ENCODE results near the gene HSD17B3.
"Not testable (repeated sequence)": the region's sequence is repeated elsewhere in the genome, so short reads cannot be mapped to it uniquely, and the experiment has no call there.

Gene HSD17B3

GRCh38 chr9:96320749-96321280 lies 18.8 kb upstream of the HSD17B3 start:
- peaks cover 8% of the 10 kb centered on the region for H3K36me3 ChIP-seq
- no peaks in the 10 kb centered on the region for H3K4me1 ChIP-seq (ENCODE audit: control insufficient read depth in 1 of 2, insufficient read depth in 1 of 2, low read depth in 1 of 2, low read length in 1 of 2)
- no peak overlapping the region for H3K27ac ChIP-seq
- no peaks in the 10 kb centered on the region for H3K9me3 ChIP-seq
- TF ChIP-seq CTCF (IDR thresholded peaks at IDR 0.05) = no peak
- no peaks in the 10 kb centered on the region for H3K27me3 ChIP-seq
- no peak overlapping the region for H3K4me3 ChIP-seq (ENCODE audit: low read depth in 1 of 2, low read length in 1 of 2)

- Histone ChIP-seq H3K27ac (no peak overlapping the region), H3K9me3 (no peaks in the 10 kb centered on the region), H3K36me3 (peaks cover 8% of the 10 kb centered on the region), H3K27me3 (no peaks in the 10 kb centered on the region), H3K4me3 (ENCODE audit: low read depth in 1 of 2, low read length in 1 of 2) (no peak overlapping the region), H3K4me1 (ENCODE audit: control insufficient read depth in 1 of 2, insufficient read depth in 1 of 2, low read depth in 1 of 2, low read length in 1 of 2) (no peaks in the 10 kb centered on the region)
- no peak for TF ChIP-seq CTCF (IDR thresholded peaks at IDR 0.05)
Observed at GRCh38 chr9:96318921-96319565, 17.1 kb upstream of the HSD17B3 start.

GRCh38 chr9:96317335-96317980 lies 15.5 kb upstream of the HSD17B3 start:
- Histone ChIP-seq H3K27ac (no peak overlapping the region), H3K27me3 (no peaks in the 10 kb centered on the region), H3K36me3 (peaks cover 8% of the 10 kb centered on the region), H3K4me1 (ENCODE audit: control insufficient read depth in 1 of 2, insufficient read depth in 1 of 2, low read depth in 1 of 2, low read length in 1 of 2) (no peaks in the 10 kb centered on the region), H3K9me3 (no peaks in the 10 kb centered on the region), H3K4me3 (ENCODE audit: low read depth in 1 of 2, low read length in 1 of 2) (no peak overlapping the region)
- peak; percentile 42 for TF ChIP-seq CTCF (IDR thresholded peaks at IDR 0.05)

GRCh38 chr9:96309850-96310249 lies 7.9 kb upstream of the HSD17B3 start:
- no peak overlapping the region for H3K4me3 ChIP-seq (ENCODE audit: low read depth in 1 of 2, low read length in 1 of 2)
- H3K4me1 ChIP-seq (ENCODE audit: control insufficient read depth in 1 of 2, insufficient read depth in 1 of 2, low read depth in 1 of 2, low read length in 1 of 2) = no peaks in the 10 kb centered on the region
- TF ChIP-seq CTCF (IDR thresholded peaks at IDR 0.05) = no peak
- H3K36me3 ChIP-seq = no peaks in the 10 kb centered on the region
- H3K27ac ChIP-seq = no peak overlapping the region
- no peaks in the 10 kb centered on the region for H3K9me3 ChIP-seq
- peaks cover 8% of the 10 kb centered on the region for H3K27me3 ChIP-seq

GRCh38 chr9:96306958-96307357 lies 5.0 kb upstream of the HSD17B3 start:
- not testable (repeated sequence) for H3K36me3 ChIP-seq; H3K4me1 ChIP-seq (ENCODE audit: control insufficient read depth in 1 of 2, insufficient read depth in 1 of 2, low read depth in 1 of 2, low read length in 1 of 2); H3K27me3 ChIP-seq; H3K27ac ChIP-seq; H3K9me3 ChIP-seq; H3K4me3 ChIP-seq (ENCODE audit: low read depth in 1 of 2, low read length in 1 of 2)

- TF ChIP-seq CTCF (IDR thresholded peaks at IDR 0.05) = no peak
- no peaks in the 10 kb centered on the region for H3K9me3 ChIP-seq
- no peak overlapping the region for H3K4me3 ChIP-seq (ENCODE audit: low read depth in 1 of 2, low read length in 1 of 2)
- H3K27me3 ChIP-seq = peaks cover 8% of the 10 kb centered on the region
- no peak overlapping the region for H3K27ac ChIP-seq
- H3K4me1 ChIP-seq (ENCODE audit: control insufficient read depth in 1 of 2, insufficient read depth in 1 of 2, low read depth in 1 of 2, low read length in 1 of 2) = no peaks in the 10 kb centered on the region
- H3K36me3 ChIP-seq = no peaks in the 10 kb centered on the region
Observed at GRCh38 chr9:96305171-96305570, 3.2 kb upstream of the HSD17B3 start.

All from neutrophil (primary cell).